Amygdala (tissue), 56 donors: ENCODE data around the gene CAMKMT.
"Not testable (repeated sequence)": the region's sequence is repeated elsewhere in the genome, so short reads cannot be mapped to it uniquely, and the experiment has no call there.

Source experiments
- DNase-seq, 56 donors: peaks; one replicate each; lab custom pipeline; 2025; lab: John Stamatoyannopoulos, UW

CAMKMT gene

GRCh38 chr2:44495035-44495434 is 133.3 kb downstream of the CAMKMT start:
- no peak for DNase-seq

- no peak for DNase-seq
Observed at GRCh38 chr2:44495544-44495943, 133.8 kb downstream of the CAMKMT start.

- no peak for DNase-seq
Observed at GRCh38 chr2:44496130-44496529, 134.4 kb downstream of the CAMKMT start.

- DNase-seq = no peak
Observed at GRCh38 chr2:44498551-44498950, 136.8 kb downstream of the CAMKMT start.

DNA sequence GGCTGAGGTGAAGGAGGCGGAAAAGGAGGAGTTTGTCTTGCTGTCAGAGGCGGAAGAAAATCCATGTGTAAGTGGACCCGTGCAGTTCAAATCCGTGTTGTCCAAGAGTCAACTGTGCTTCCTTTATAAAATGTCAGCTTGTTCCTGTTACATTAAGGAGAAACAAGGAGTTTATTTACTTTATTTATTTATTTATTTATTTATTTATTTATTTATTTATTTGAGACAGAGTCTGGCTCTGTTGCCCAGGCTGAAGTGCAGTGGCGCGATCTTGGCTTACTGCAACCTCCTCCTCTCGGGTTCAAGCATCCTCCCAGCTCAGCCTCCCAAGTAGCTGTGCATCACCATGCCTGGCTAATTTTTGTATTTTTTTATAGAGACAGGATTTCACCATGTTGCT is 143.9 kb downstream of the CAMKMT start:
- DNase-seq = not testable (repeated sequence)

- no peak for DNase-seq
Observed at GRCh38 chr2:44510246-44510645, 148.5 kb downstream of the CAMKMT start.

- no peak for DNase-seq
Observed at GRCh38 chr2:44515416-44515815, 153.7 kb downstream of the CAMKMT start.

DNA sequence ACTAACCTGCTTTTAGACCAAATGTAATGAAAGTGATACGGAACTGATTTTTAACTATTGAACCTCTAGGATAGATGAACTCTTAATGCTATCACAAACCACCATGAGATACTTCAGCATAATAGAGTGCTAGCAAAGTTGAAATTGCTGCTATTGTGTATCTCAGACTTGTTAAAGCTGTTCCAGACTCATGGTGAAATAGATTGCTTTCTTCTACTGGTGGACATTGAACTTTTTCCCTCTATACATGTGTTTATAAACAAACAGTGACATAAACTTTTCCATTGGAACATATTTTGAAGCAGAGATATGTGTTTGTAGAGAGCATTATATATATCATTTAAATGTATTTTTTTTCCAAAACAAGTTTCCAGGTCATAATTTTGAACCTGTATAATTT is 157.3 kb downstream of the CAMKMT start:
- DNase-seq = no peak

DNA sequence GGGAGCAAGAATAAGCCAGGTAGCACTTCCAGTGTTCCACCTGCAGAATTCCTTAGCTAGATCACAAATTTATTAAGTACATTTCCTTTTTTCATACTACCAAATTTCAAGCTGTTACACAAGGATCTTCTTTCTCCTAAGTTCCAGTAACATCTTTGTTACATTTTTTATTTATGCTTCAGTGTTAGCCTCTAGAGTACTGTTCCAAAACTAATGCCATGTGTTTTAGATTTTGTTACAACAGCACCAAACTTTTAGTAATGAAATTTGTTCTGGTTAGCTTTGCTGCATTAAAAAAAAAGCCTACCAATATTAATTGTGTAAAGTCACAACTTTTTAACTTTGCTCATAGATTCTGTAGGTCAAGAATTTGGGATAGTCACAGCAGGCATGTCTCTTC is 161.1 kb downstream of the CAMKMT start:
- DNase-seq = no peak

DNA sequence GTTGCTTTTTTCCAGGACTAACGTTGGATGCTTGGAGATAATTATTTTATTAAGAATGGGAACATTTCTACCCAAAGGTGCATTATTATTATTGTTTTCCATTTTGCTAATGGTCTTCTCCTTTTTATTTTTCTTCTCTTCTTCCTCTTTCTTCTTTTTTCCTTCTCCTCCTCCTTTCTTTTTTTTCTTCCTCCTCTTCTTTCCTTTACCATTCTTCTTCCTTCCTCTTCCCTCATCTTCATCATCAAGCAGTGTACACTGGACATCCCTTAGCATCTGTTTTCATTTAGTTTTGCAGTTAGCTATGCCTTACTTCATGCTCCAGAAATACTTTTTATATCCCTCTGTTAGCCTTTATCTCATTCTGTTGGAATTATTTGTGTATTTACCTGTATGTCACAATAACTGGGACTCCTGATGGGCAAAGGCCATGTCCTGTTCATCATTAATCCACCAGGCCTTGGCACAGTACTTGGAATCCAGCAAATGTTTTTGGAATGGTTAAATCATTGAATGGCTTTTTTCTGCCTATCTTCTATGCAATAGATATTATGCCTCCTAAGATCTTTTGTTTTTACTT is 162.7 kb downstream of the CAMKMT start:
- DNase-seq = no peak

DNA sequence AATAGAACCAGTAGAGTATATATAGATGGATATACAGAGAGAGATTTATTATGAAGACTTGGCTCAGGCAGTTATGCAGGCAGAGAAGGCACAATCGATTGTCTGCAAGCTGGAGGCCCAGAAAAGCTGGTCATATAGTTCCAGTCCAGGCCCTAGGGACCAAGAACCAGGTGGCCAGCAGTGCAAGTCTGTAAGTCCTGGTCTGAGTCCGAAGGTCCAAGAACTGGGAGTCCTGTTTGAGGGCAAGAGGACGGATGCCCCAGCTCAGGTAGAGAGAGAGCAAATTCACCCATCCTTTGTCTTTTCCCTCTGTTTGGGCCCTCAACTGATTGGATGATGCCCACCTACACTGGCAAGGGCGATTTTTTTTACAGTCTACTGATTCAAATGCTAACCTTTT is 164.6 kb downstream of the CAMKMT start:
- no peak for DNase-seq

- DNase-seq = no peak
Observed at GRCh38 chr2:44528595-44528994, 166.8 kb downstream of the CAMKMT start.

DNA sequence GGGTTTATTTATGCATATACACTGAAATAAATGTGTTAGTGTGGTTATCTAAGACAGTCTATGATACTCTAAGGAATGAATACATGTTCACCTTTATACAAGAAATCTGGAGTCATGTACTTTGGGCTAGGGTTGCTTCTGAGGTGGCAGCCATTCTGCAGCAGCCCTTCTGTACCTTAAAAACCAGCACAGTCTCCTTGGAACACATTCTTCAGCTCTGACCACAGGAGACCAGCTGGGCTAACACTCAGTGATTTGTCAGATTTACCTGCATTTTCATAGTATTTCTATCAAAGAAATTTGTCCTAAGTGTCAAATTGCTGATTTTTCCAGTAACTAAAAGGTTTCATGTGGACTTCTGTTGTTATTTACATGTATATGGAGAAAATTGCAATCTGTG is 167.7 kb downstream of the CAMKMT start:
- no peak for DNase-seq

GRCh38 chr2:44531289-44531688 is 169.5 kb downstream of the CAMKMT start:
- DNase-seq = no peak

- no peak for DNase-seq
Observed at GRCh38 chr2:44532031-44532430, 170.3 kb downstream of the CAMKMT start.

DNA sequence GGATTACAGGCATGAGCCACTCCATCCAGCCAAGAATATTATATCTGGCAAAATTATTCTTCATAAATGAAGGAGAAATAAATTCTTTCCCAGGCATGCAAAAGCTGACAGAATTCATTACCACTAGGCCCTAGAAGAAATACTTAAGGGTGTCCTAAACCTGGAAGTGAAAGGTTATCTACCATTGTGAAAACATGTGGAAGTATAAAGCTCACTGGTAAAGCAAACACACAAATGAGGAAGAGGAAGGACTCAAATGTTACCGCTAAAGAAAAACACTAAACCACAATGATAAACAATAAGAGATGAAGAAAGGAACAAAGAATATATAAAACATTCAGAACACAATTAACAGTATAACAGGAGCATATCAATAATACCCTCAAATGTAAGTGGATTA is 171.8 kb downstream of the CAMKMT start:
- DNase-seq = no peak

DNA sequence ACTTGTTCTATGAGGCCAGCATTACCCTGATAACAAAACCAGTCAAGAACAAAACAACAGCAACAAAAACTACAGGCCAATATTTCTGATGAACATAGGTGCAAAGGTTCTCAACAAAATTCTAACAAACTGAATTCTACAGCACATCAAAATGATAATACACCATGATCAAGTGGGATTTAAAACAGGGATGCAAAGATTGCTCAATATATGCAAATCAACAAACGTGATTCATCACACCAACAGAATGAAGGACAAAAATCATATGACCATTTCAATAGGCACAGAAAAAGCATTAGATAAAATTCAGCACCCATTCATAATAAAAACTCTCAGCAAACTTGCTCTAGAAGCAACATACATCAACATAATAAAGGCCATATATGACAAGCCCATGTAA is 173.6 kb downstream of the CAMKMT start:
- DNase-seq = no peak

GRCh38 chr2:44537264-44537663 is 175.5 kb downstream of the CAMKMT start:
- no peak for DNase-seq

GRCh38 chr2:44542520-44542919 is 180.8 kb downstream of the CAMKMT start:
- DNase-seq = no peak

GRCh38 chr2:44543773-44544725 is 182.3 kb downstream of the CAMKMT start:
- DNase-seq = no peak

DNA sequence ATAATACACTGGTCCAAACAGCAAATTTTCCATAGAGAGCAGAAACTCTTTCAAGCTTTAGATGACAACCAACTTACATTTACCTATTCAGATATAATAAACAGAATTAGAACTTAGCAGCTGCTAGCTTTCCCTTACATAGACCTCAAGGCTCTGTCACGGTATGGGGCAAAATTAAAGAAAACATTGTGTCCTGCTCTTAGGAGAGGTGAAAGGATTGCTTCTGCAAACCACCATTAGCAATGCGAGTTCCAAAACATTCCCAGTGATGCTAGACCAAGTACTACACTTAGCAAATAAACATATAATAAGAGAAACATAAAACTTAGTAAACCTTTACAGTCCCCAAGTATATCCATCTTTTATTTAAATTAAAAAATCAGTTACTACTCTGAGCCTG is 183.3 kb downstream of the CAMKMT start:
- DNase-seq = no peak

DNA sequence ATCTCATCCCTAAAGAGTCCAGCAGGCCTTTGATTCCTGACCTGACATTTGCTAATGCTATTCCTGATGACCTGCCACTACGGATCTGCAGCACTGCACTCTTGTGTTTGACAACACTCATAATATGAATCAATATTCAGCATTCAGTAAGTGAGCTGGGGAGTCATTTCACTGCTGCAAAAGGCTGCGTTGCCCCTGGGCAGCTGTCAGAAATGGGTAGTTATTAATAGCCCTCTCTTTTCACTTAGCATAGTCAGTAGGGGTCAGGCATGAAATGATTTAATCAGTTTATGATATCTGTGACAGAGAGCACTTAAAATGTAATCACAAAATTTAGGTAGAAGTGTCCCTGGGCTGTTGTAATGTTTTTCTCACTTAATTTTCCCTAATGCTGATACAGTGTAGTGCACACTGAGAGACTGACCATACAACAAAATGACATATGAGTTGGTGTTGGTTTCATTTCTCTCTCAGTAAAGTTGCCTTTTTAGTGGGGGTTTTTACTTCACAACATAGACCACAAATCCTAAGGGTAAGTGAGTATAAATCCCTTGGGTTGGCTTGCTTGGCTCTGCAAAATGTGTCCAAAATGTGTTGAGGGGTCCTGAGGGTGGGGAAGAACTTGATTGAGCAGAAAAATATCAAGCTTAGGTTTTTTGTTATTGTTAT is 184.8 kb downstream of the CAMKMT start:
- DNase-seq = no peak
